ENCODE results near the gene MSRB1.

MSRB1 gene

GRCh38 chr16:1982991-1983543, 40.1 kb upstream of the MSRB1 start:
- TF ChIP-seq CTCF (IDR thresholded peaks at IDR 0.05; ENCODE audit: low read depth, low read length), result no peak
- H3K4me3 ChIP-seq (replicated peaks in 1 of 2; ENCODE audit: low read depth in 2 of 2, low read length in 2 of 2), result peak overlapping the region; percentile 5 to 74
- DNase-seq (ENCODE audit: low read depth in 2 of 2), result no peak

GRCh38 chr16:1982013-1982433, 39.0 kb upstream of the MSRB1 start:
- no peak for DNase-seq (ENCODE audit: low read depth in 2 of 2)
- H3K4me3 ChIP-seq (replicated peaks in 1 of 2; ENCODE audit: low read depth in 2 of 2, low read length in 2 of 2), result no peak overlapping the region
- TF ChIP-seq CTCF (IDR thresholded peaks at IDR 0.05; ENCODE audit: low read depth, low read length), result no peak

GRCh38 chr16:1981398-1981836, 38.4 kb upstream of the MSRB1 start, which contains the start of gene NOXO1:
NOXO1 (minus strand) TSS chr16:1981469; CDS start chr16:1981179, 290 bp downstream.
- DNase-seq (ENCODE audit: low read depth in 2 of 2), result no peak
- H3K4me3 ChIP-seq (replicated peaks in 1 of 2; ENCODE audit: low read depth in 2 of 2, low read length in 2 of 2), result no peak within 1 kb of the TSS
- TF ChIP-seq CTCF (IDR thresholded peaks at IDR 0.05; ENCODE audit: low read depth, low read length), result no peak

DNA sequence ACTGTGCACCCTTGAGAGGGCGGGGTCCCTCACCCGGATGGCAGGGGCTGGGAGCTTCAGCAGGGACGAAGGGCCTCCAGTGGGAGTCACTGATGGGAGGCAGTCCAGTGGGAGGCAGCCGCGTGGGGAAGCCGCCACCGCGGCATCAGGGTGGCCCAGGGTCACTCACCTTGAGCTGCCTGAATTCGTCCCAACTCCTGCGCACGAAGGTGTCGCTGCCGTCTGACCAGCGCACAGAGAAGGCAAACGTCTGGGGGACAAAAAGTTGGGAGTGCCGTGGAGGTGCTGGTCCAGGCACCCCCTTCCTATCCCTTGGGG, 37.7 kb upstream of the MSRB1 start:
- no peak for DNase-seq (ENCODE audit: low read depth in 2 of 2)
- TF ChIP-seq CTCF (IDR thresholded peaks at IDR 0.05; ENCODE audit: low read depth, low read length), result no peak
- no peak overlapping the region for H3K4me3 ChIP-seq (replicated peaks in 1 of 2; ENCODE audit: low read depth in 2 of 2, low read length in 2 of 2)

DNA sequence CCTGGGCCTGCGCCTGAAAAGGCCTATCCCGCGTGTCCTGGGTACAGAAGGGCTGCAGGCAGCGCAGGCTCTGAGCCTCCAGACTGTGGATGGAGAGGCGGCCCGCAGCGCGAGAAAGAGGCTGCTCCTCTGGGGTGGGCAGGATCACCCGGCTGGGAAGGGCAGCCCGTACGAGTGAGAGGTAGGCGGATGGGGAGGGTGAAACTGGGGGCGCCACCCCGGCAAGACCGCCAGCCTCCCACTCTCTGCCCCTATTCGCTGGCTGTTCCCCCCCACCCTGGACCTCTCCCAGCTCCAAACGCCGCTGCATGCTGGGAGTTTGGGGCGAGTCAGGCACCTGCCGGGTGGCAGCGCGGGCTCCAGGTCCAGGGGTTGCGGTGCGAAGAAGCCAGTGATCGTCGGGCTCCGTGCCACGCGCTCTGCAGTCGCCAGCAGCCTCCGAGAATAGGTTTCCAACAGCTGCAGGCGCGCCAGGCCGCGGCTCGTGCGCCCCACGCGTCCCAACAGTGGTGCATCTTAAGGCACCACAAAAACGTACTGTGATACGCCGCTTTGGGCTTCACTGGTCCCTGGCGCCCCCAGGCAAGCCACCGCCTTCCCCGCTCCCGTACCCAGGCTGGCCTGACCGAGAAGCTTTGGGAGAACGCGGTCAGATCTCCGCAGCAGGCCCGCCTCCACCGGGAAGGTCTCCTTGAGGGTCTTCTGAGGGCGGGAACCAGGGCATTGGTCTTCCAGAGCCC, 37.2 kb upstream of the MSRB1 start:
- no peak for TF ChIP-seq CTCF (IDR thresholded peaks at IDR 0.05; ENCODE audit: low read depth, low read length)
- no peak for DNase-seq (ENCODE audit: low read depth in 2 of 2)
- no peak overlapping the region for H3K4me3 ChIP-seq (replicated peaks in 1 of 2; ENCODE audit: low read depth in 2 of 2, low read length in 2 of 2)

DNA sequence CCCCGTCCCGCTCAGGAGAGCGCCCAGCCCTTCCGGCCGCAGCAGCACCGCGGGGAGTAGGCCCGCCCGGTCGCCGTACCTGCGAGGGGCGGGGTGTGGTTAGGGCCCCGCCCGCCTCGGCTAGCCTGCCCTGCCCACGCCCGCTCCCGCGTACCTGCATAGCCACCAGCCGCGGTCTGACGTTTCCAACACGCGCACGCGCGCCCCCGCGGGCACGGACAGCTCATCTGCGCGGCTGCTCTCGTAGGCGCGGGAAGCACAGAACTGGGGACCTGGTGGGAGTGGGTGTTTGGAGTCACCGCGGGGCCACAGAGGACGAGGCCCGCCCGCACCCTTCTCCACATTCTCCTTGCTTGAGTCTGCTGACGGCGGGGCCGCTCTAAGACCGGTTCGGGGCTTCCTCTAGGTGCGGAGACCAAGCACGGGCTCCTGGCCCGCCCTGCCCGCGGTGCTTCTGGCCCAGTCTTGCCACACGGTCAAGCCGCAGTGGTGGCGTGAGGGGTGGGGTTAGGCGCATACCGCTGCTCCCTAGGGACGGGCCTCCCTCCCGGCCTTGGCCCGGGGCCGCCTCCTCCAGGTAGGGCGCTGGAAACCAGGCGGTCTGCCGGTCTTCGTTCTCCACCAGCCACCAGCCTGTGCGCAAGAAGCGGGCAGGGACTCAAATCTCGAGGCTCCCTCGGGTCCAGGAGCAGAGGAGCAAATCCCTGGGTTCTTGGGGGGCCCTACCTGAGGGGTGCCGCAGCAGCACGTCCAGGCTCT, 36.5 kb upstream of the MSRB1 start:
- DNase-seq (ENCODE audit: low read depth in 2 of 2), result peak in 1 of 2 donors; percentile 29
- no peak for TF ChIP-seq CTCF (IDR thresholded peaks at IDR 0.05; ENCODE audit: low read depth, low read length)
- H3K4me3 ChIP-seq (replicated peaks in 1 of 2; ENCODE audit: low read depth in 2 of 2, low read length in 2 of 2), result no peak overlapping the region
